Measurements from ENCODE around the gene NXT1. TPM values are rescaled to one million over a fixed set of nuclear protein-coding genes. Genes with fewer than 3 reads are reported as not detected.

Gene NXT1
- total and polyA plus RNA-seq, 2 experiments from 2014 or later: 30.2 to 34.4 TPM

DNA sequence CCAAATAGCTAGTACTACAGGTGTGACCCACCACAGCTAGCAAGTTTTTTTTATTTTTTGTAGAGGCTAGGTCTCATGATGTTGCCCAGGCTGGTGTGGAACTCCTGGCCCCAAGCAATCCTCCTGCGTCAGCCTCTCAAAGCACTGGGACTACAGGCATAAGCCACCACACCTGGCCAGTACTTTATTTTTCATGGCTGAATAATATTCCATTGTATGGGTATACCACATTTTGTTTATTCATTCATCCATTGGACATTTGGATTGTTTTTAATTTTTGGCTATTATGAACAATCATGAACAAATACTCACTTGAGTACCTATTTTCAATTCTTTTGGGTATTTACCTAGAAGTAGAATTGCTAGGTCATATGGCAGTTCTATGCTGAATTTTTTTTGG, 7.0 kb upstream of the NXT1 start (continued):
- TF ChIP-seq, protein P1, sequence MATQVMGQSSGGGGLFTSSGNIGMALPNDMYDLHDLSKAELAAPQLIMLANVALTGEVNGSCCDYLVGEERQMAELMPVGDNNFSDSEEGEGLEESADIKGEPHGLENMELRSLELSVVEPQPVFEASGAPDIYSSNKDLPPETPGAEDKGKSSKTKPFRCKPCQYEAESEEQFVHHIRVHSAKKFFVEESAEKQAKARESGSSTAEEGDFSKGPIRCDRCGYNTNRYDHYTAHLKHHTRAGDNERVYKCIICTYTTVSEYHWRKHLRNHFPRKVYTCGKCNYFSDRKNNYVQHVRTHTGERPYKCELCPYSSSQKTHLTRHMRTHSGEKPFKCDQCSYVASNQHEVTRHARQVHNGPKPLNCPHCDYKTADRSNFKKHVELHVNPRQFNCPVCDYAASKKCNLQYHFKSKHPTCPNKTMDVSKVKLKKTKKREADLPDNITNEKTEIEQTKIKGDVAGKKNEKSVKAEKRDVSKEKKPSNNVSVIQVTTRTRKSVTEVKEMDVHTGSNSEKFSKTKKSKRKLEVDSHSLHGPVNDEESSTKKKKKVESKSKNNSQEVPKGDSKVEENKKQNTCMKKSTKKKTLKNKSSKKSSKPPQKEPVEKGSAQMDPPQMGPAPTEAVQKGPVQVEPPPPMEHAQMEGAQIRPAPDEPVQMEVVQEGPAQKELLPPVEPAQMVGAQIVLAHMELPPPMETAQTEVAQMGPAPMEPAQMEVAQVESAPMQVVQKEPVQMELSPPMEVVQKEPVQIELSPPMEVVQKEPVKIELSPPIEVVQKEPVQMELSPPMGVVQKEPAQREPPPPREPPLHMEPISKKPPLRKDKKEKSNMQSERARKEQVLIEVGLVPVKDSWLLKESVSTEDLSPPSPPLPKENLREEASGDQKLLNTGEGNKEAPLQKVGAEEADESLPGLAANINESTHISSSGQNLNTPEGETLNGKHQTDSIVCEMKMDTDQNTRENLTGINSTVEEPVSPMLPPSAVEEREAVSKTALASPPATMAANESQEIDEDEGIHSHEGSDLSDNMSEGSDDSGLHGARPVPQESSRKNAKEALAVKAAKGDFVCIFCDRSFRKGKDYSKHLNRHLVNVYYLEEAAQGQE (IDR thresholded peaks at IDR 0.05; ENCODE audit: unreplicated experiment): no peak
- no peak for TF ChIP-seq JUNB (IDR thresholded peaks at IDR 0.05; ENCODE audit: unreplicated experiment)
- TF ChIP-seq NANOG (IDR thresholded peaks at IDR 0.05; ENCODE audit: borderline replicate concordance): no peak
- no peak for TF ChIP-seq EZH2 (IDR thresholded peaks at IDR 0.05; ENCODE audit: low read depth, unreplicated experiment)
- TF ChIP-seq POLR2AphosphoS5 (IDR thresholded peaks at IDR 0.05; ENCODE audit: low read depth): no peak
- TF ChIP-seq ZNF114 (CRISPR knock-in tag; IDR thresholded peaks at IDR 0.05): no peak

GRCh38 chr20:23344336-23344735, 6.3 kb upstream of the NXT1 start:
- Mint-ChIP-seq H3K4me1 (peaks cover 15% of the 10 kb centered on the region), H3K27me3 (ENCODE audit: insufficient read depth, low read depth, poor library complexity) (peaks cover 10% of the 10 kb centered on the region), H3K4me3 (no peak overlapping the region), H3K9me3 (peaks cover 7% of the 10 kb centered on the region; the same call in 1 of the 3 replicates), H3K36me3 (ENCODE audit: low read depth) (no peaks in the 10 kb centered on the region), H3K27ac (no peak overlapping the region)
- TF ChIP-seq NANOG (IDR thresholded peaks at IDR 0.05; ENCODE audit: borderline replicate concordance): no peak
- TF ChIP-seq ZNF462 (CRISPR knock-in tag; IDR thresholded peaks at IDR 0.05): no peak
- TF ChIP-seq CTCF (conservative IDR thresholded peaks at IDR 0.05; ENCODE audit: low read depth in 2 of 2): no peak
- TF ChIP-seq ETS1 (IDR thresholded peaks at IDR 0.05): no peak
- TF ChIP-seq ZNF114 (CRISPR knock-in tag; IDR thresholded peaks at IDR 0.05): no peak
- no peak for TF ChIP-seq JUNB (IDR thresholded peaks at IDR 0.05; ENCODE audit: unreplicated experiment)
- no peak for TF ChIP-seq ZNF331 (CRISPR knock-in tag; IDR thresholded peaks at IDR 0.05; ENCODE audit: low read depth)
- no peak for TF ChIP-seq STAT1 (IDR thresholded peaks at IDR 0.05; ENCODE audit: unreplicated experiment)
- Histone ChIP-seq H3K79me2 (replicated peaks; ENCODE audit: insufficient read depth) (no peaks in the 10 kb centered on the region), H3K27me3 (ENCODE audit: insufficient read depth) (no peaks in the 10 kb centered on the region), H3K9me2 (ENCODE audit: insufficient read depth) (no peaks in the 10 kb centered on the region), H3K36me3 (ENCODE audit: insufficient read depth) (no peaks in the 10 kb centered on the region), H3K4me2 (no peak overlapping the region), H3K4me1 (ENCODE audit: insufficient read depth) (peaks cover 14% of the 10 kb centered on the region), H4K20me1 (replicated peaks; ENCODE audit: insufficient read depth) (no peaks in the 10 kb centered on the region), H3K27ac (ENCODE audit: low read depth) (no peak overlapping the region), H3F3A (replicated peaks; ENCODE audit: low read depth) (peaks cover 2% of the 10 kb centered on the region; the same call in 1 of the 2 replicates), H3K4me3 (no peak overlapping the region), H2AFZ (no peak overlapping the region)
- ATAC-seq (no peak), DNase-seq (ENCODE audit: low spot score) (no peak)

Data from GM23338 (cell line).